GM12878 (cell line): ENCODE results near the gene STRBP. TPM values are rescaled to one million over a fixed set of nuclear protein-coding genes. Genes with fewer than 3 reads are reported as not detected.

Experiments used
- ATAC-seq: fragments of 200-7000 bp; cut with Tn5 transposase; 3 replicates; pipeline ENCODE4 v1.9.1; 2020; ENCODE audit warnings: mild to moderate bottlenecking, moderate library complexity
- BruUV-seq: library from RNA; stranded (reverse); fragments of 400-500 nt; replicated peaks from 2 replicates; lab custom pipeline; 2021; lab: Mats Ljungman, UMichigan
- CTCF ChIA-PET: fragments of 300-600 bp; sonication (Branson Sonifier 250); formaldehyde crosslinking; extraction: SDS; loops from one replicate; lab custom pipeline; 2021; ENCODE audit warnings: inconsistent platforms; lab: Yijun Ruan, JAX
- POLR2A ChIA-PET: fragments of 350-600 bp; formaldehyde crosslinking; extraction: SDS; loops from one replicate; lab custom pipeline; 2021; ENCODE audit warnings: inconsistent platforms; lab: Charles Lee
- RAD21 ChIA-PET: fragments of 300-600 bp; sonication (Branson Sonifier 250); formaldehyde crosslinking; loops from one replicate; lab custom pipeline; 2023; ENCODE audit warnings: antibody characterized with exemption; ENCODE audit not compliant: unreplicated experiment; lab: Charles Lee
- SMC1A ChIA-PET: fragments of 300-600 bp; sonication (Branson Sonifier 250); formaldehyde crosslinking; loops from one replicate; lab custom pipeline; 2023; ENCODE audit not compliant: unreplicated experiment, uncharacterized antibody; lab: Charles Lee
- DNase-seq: peaks from one replicate; pipeline ENCODE4 v3.0.0-alpha.2; 2011; ENCODE audit warnings: low read depth, low spot score
- FAIRE-seq: peaks from 3 replicates; lab custom pipeline; 2011; peaks lifted over from hg19 to GRCh38; lab: Jason Lieb, UNC
- H2AFZ ChIP-seq: 2 replicates; pipeline ENCODE4 v1.6.0; 2011; ENCODE audit warnings: low read depth, low read length, control low read depth; ENCODE audit not compliant: control insufficient read depth
- H3K27ac ChIP-seq: 2 replicates; pipeline ENCODE4 v1.5.1; 2011; ENCODE audit warnings: control low read depth; ENCODE audit not compliant: control insufficient read depth, insufficient read depth
- H3K27me3 ChIP-seq, 2 experiments: replicated peaks in 1 of 2; 2 replicates each; pipeline versions ENCODE4 v1.6.0 to v1.6.1; 2011; ENCODE audit warnings: low read length in 1 of 2; ENCODE audit not compliant: control insufficient read depth in 2 of 2, insufficient read depth in 2 of 2
- H3K36me3 ChIP-seq, 2 experiments: 2 replicates each; pipeline ENCODE4 v1.5.1; 2011; ENCODE audit warnings: low read length in 1 of 2; ENCODE audit not compliant: control insufficient read depth in 2 of 2, insufficient read depth in 2 of 2
- H3K4me1 ChIP-seq: 2 replicates; pipeline ENCODE4 v1.6.1; 2011; ENCODE audit warnings: mild to moderate bottlenecking, low read length, moderate library complexity, mixed read lengths; ENCODE audit not compliant: control insufficient read depth, insufficient read depth
- H3K4me2 ChIP-seq: 2 replicates; pipeline ENCODE4 v1.6.0; 2011; ENCODE audit warnings: control low read depth; ENCODE audit not compliant: control insufficient read depth, insufficient read depth
- H3K4me3 ChIP-seq: fragments of 200-600 bp; sonication (generic); 2 replicates; pipeline ENCODE4 v1.5.1; 2016
- H3K79me2 ChIP-seq: 2 replicates; pipeline ENCODE4 v1.6.0; 2011; ENCODE audit warnings: low read length; ENCODE audit not compliant: control insufficient read depth, insufficient read depth
- H3K9ac ChIP-seq: 2 replicates; pipeline ENCODE4 v1.8.0; 2011; ENCODE audit warnings: low read length, control low read depth, mixed read lengths; ENCODE audit not compliant: control insufficient read depth, insufficient read depth
- H3K9me3 ChIP-seq: replicated peaks from 3 replicates; pipeline ENCODE4 v1.5.1; 2011; ENCODE audit warnings: mild to moderate bottlenecking, low read length; ENCODE audit not compliant: control insufficient read depth, insufficient read depth
- H4K20me1 ChIP-seq: 2 replicates; pipeline ENCODE4 v1.6.0; 2011; ENCODE audit not compliant: control insufficient read depth, insufficient read depth
- CBX3 ChIP-seq: fragments of 200-600 bp; sonication (generic); IDR thresholded peaks from 2 replicates; pipeline ENCODE4 v1.6.1; 2016; ENCODE audit warnings: low read depth, borderline replicate concordance
- CHD2 ChIP-seq: IDR thresholded peaks from 2 replicates; pipeline ENCODE4 v1.6.1; 2011; ENCODE audit warnings: low read depth, low read length, improper control_type of control experiment, borderline replicate concordance
- CREM ChIP-seq: IDR thresholded peaks from 2 replicates; pipeline ENCODE4 v1.6.1; 2014; ENCODE audit warnings: antibody characterized with exemption, low read depth
- ETV6 ChIP-seq, 2 experiments: fragments of 450-650 bp in 1 of 2; IDR thresholded peaks in 1 of 2; conservative IDR thresholded peaks in 1 of 2; 2 replicates each; pipeline ENCODE4 v1.6.1; 2014; ENCODE audit warnings: antibody characterized with exemption in 1 of 2, borderline replicate concordance in 1 of 2, low read depth in 1 of 2, mild to moderate bottlenecking in 1 of 2, moderate library complexity in 1 of 2
- KLF5 ChIP-seq: fragments of 450-650 bp; IDR thresholded peaks from 2 replicates; pipeline ENCODE4 v1.6.1; 2014; ENCODE audit warnings: mild to moderate bottlenecking; ENCODE audit not compliant: partially characterized antibody
- NFIC ChIP-seq: IDR thresholded peaks from 2 replicates; pipeline ENCODE4 v1.6.1; 2012; ENCODE audit warnings: low read depth, mild to moderate bottlenecking, inconsistent platforms, low read length, moderate library complexity
- NR2C1 ChIP-seq: fragments of 450-650 bp; IDR thresholded peaks from 2 replicates; pipeline ENCODE4 v1.6.1; 2017; ENCODE audit warnings: antibody characterized with exemption, mild to moderate bottlenecking, moderate library complexity
- PAX8 ChIP-seq: fragments of 450-650 bp; IDR thresholded peaks from 2 replicates; pipeline ENCODE4 v1.6.1; 2017; ENCODE audit warnings: mild to moderate bottlenecking, moderate library complexity
- RCOR1 ChIP-seq: conservative IDR thresholded peaks from 2 replicates; pipeline ENCODE4 v1.6.1; 2012; ENCODE audit warnings: low read depth, low read length, improper control_type of control experiment
- ZNF24 ChIP-seq: fragments of 450-650 bp; IDR thresholded peaks from 2 replicates; pipeline ENCODE4 v1.6.1; 2017; ENCODE audit warnings: antibody characterized with exemption, mild to moderate bottlenecking
- WGBS: methylation state at CpG from one replicate; pipeline ENCODE4 v1.1.6; 2016; ENCODE audit warnings: low lambda C conversion rate; ENCODE audit not compliant: insufficient replicate concordance, insufficient coverage; ENCODE audit errors: missing lambda C conversion rate; 5-methylcytosine and 5-hydroxymethylcytosine counted together
- in situ Hi-C: fragments of 300-500 bp; cut with MboI; formaldehyde crosslinking; loops from 9 replicates; pipeline ENCODE4 v1.14.3; 2018; ENCODE audit warnings: mixed read lengths
- intact Hi-C: fragments of 100-400 bp; cut with micrococcal nuclease; formaldehyde crosslinking; loops from one replicate; pipeline ENCODE4 v1.14.2; 2022; ENCODE audit not compliant: unreplicated experiment
- polyA plus RNA-seq, 11 experiments: library from polyadenylated mRNA; depleted of rRNA in 4 of 11; unstranded in 6 of 11; stranded (reverse) in 5 of 11; fragments of >200 nt; fragmentation: Nextera tagmentation in 4 of 11; fragmentation: Illumina TruSeq in 1 of 11; extraction: Ambion mirVana in 4 of 11; extraction: Trizol in 1 of 11; gene quantifications; 1 replicate in 1 of 11; 2 replicates in 10 of 11; pipeline versions ENCODE4 v1.2.1 to v1.2.3, GENCODE V29; 2011 to 2016; ENCODE audit warnings: inconsistent platforms in 2 of 11, missing spikeins in 2 of 11, low read depth in 1 of 11
- total RNA-seq, 4 experiments: library from RNA; depleted of rRNA in 3 of 4; stranded (reverse); fragments of >200 nt in 3 of 4; fragmentation: Illumina TruSeq in 1 of 4; extraction: Trizol in 1 of 4; gene quantifications; 2 replicates each; pipeline versions ENCODE4 v1.2.1 to v1.2.3, GENCODE V29; 2013 to 2021

STRBP gene
- total and polyA plus RNA-seq, 10 of the 15 experiments (the other 5 are each of a cell fraction or from before 2014, with no cell fraction given) = 31.0 to 96.8 (median 71.4) TPM

GRCh38 chr9:123194023-123194422 lies 74.4 kb downstream of the STRBP start:
- Histone ChIP-seq H2AFZ (no peak overlapping the region), H3K9me3 (no peaks in the 10 kb centered on the region; the same call in 2 of the 3 replicates), H3K27me3 (no peaks in the 10 kb centered on the region), H3K79me2 (peaks cover 10% of the 10 kb centered on the region), H3K9ac (no peak overlapping the region), H3K4me1 (no peaks in the 10 kb centered on the region), H3K36me3 (no peaks in the 10 kb centered on the region), H3K4me3 (no peak overlapping the region), H4K20me1 (no peaks in the 10 kb centered on the region), H3K27ac (no peak overlapping the region), H3K4me2 (no peak overlapping the region)
- BruUV-seq = no TSS peak
- DNase-seq (no peak), ATAC-seq (no peak), FAIRE-seq (no peak)
- ChIA-PET POLR2A (no interaction called here), CTCF (no interaction called here), SMC1A (interaction anchor here (0.5 kb wide), 1 partner anchor 14 kb away, joined by 3 read pairs; no protein-coding TSS in a partner anchor), RAD21 (no interaction called here)
- TF ChIP-seq CHD2 (no peak), NFIC (no peak), CREM (no peak), CBX3 (no peak), ZNF24 (no peak), NR2C1 (no peak), ETV6 (conservative IDR thresholded peaks at IDR 0.05 in 1 of 2, IDR thresholded peaks at IDR 0.05 in 1 of 2; ENCODE audit: borderline replicate concordance in 1 of 2, low read depth in 1 of 2) (no peak), PAX8 (no peak), RCOR1 (no peak), KLF5 (no peak)
- 9% methylated on average over 1 of the region's 1 CpG for WGBS
- intact Hi-C loops (no loop called here), in situ Hi-C loops (no loop called here)
